Stimulated activated CD4-positive, alpha-beta T cell treated with anti-CD3 and anti-CD28 coated beads, Interleukin-15, amount 100 ng/mL, for 48 hours (primary cell): ENCODE results near the gene BDH2.
A peak's percentile ranks its signal among the peaks of the same experiment; 100 is the strongest.

Experiments used
- DNase-seq, 2 donors: peaks; one replicate each; pipeline ENCODE4 v3.0.0-alpha.2; 2020; ENCODE audit warnings: low read depth in 2 of 2

The BDH2 gene

DNA sequence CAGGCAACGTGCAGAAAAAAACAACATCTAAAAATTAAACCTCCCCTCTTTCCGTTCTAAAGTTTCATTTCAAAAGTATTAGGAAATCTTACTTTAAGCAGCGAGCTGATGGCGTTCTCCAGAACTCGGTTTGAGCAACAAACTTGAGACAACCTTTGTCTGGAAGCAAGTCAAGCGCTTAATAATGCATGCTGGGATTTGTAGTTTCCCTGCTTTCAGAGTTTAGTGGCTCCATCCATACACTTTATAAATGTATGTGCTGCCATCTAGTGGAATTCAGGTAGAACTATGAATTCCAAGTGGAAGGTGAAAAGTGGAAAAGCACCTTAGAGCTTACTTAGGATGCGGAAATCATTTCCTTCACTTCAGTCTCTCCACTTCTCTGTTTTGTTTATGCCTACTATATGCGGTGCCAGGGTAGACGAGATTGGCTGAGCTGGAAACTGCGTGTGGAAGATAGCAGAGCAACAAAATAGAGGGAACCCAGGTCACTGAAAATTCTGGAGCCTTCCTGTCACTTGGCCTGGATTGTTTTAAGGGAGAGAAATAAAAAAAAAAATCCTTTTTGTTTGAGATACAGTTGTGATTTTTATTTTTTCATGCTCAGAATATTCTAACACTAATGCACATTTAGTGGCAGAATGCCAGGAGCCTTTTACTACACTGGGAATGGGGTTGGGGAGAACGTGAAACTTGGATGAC, at the start of gene BDH2:
Gene BDH2, minus strand, starts transcription at position 144 of the 702 bp plus-strand sequence. CDS start 3,580 bp downstream, outside the sequence.
- peak; percentile 24 to 30 for DNase-seq

DNA sequence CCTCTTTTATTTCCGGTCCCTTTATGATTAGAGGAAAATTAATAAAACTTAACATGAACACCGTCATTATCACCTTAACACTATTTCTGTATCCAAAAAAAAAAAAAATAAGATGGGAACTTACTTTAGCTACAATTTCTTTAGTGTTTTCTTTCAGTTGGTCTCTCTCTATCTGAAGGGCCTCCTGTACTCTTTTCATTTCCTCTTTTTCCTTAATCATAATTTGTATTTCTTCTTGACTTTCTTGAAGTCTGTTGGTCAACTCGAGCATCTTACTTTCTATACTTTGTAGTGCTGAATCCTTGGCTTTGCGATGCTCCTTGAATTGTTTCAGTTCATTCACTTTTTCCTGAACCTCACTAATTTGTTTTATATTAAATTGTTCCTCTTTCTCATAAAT, 45.3 kb upstream of the BDH2 start:
- no peak for DNase-seq

DNA sequence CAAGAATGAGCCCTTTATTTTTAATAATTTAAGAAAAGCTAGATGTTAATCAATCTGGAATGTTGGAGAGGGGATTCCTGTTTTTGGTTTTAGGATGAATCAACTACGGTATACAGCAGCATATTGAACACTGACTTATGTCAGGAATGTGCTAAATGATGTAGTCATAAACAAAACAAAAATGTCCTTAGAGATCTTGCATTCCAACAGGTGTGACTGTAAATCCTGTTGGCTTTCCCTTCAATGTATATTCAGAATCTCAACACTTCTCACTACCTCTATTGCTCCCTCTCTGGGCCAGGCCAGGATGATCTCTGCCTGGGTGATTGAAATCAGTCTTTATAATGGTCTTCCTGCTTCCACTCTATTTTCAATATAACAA, 37.8 kb upstream of the BDH2 start:
- no peak for DNase-seq

DNA sequence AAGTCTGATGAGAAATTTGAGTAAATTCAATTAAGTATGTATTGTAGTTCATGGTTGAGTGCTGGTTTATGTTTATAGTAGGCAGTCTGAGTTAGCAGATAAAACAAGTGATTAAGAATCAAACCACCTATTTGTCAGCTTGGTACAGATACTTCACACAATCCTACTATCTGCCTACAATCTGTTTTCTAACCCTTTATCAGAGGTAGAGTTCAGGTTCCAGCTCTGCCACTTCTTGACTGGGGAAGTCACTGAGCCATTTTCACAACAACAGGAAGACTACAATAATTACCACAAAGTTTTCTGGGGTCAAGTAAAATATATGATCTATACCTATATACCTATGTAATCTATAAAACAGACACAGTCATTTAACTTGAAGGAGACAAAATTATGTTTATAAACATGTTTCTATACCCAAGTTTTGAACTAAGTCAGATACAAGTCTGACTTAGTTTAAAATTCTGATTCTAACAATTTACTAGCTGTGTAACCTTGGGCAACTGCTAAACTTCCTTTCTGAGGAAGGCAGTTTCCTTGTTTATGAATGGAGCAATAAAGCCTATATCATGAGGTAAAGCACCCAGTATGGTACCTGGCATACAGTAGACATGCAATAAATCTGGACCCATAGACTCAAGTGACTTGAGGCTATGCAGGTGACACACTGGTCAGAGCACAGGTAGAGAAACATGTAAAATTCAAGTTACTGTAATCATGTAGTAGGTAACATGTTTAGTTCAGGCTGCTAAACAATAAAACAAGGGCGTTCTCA, 37.2 kb upstream of the BDH2 start:
- DNase-seq: no peak

DNA sequence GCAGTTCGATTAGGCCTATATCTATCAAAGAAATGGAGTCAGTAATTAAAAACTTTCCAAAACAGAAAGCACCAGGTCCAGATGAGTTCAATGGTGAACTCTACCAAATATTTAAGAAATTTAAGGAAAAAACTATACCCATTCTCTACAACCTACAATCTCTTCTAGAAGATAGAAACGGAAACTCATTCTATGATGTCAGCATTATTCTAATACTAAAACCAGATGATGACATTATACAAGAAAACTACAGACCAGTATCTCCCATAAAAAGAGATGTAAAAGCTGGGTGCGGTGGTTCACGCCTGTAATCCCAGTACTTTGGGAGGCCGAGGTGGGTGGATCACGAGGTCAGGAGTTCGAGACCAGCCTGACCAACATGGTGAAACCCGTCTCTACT, 29.5 kb upstream of the BDH2 start:
- no peak for DNase-seq

DNA sequence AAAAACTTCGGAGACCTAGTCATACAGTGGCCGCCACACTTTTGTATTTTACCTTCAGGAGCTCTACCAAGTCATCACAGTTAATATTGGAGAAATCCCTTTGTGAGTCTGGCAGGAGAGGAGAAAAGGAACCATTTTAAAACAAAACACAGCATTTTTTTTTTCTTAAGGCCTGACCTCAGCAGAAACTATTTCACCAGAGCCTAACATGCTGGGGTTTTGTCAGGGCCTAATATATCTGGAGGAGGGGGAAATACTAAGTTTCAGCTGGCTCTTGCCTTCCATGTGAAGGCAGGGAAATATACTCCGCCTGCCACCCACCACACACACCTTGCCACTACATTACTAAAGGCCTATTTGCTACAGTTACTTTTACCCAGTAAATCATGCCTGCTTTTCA, 26.5 kb upstream of the BDH2 start:
- no peak for DNase-seq

DNA sequence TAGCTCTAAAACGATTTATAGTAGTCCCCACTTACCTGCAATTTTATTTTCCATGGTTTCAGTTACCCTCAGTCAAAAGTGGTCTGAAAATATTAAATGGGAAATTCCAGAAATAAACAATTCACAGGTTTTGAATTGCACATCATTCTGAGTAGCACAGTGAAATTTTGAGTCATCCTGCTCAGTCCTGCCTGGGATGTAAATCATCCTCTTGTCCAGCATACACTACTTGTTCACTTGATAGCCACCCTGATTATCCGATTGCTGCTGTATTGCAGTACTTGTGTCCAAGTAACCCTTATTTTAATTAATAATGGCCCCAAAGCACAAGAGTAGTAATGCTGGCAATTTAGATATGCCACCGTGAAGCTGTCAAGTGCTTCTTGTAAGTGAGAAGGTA, 23.5 kb upstream of the BDH2 start:
- no peak for DNase-seq

DNA sequence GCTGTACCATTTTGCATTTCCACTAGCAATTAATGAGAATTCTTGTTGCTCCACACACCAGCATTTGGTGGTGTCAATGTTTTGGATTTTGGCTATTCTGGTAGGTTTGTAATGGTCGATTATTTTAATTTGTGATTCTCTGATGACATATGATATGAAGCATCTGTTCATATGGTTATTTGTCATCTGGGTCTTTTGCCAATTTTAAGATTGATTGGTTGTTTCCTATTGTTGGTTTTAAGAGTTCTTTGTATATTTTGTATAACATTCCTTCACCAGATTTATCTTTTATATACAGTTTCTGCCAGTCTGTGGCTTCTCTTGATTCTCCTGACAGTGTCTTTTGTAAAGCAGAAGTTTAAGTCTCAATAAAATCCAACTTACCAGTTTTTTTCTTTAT, 18.5 kb upstream of the BDH2 start:
- no peak for DNase-seq

DNA sequence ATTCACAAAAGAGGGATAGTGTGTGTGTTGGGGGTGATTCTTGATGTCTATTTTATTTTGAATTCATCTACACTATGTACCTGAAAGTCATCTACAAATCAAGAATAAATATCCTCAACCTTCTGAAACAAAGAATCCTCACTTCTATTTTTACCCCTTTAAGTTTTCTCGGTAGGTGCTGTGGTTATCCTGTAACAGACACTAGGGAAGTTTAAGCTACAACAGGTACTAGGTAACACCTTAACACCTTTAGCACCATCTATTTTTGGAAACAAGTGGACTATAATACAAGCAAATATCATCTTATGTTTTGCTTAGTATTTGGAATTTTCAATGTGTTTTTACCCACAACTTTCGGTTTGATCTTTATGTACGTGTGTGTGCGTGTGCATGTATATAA, 12.0 kb upstream of the BDH2 start:
- DNase-seq: no peak

DNA sequence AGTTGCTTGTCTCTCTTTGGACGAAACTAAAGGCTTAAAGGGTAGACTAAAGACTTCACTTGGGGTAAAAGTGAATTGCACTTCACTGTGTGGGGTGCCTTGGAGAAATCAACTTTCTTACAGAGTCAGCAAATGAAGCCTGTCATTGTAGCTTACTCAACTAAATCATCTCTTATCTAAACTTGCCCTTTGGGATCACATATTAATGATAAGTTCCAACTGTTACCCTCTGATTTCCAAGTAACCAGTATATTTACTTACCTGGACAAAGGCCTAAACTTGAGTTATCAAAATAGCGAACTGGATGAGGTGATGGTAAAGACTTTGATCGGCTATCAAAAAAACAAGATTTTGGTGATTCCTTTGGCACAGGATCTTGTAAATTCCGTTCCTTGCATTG, 8.9 kb upstream of the BDH2 start:
- no peak for DNase-seq

DNA sequence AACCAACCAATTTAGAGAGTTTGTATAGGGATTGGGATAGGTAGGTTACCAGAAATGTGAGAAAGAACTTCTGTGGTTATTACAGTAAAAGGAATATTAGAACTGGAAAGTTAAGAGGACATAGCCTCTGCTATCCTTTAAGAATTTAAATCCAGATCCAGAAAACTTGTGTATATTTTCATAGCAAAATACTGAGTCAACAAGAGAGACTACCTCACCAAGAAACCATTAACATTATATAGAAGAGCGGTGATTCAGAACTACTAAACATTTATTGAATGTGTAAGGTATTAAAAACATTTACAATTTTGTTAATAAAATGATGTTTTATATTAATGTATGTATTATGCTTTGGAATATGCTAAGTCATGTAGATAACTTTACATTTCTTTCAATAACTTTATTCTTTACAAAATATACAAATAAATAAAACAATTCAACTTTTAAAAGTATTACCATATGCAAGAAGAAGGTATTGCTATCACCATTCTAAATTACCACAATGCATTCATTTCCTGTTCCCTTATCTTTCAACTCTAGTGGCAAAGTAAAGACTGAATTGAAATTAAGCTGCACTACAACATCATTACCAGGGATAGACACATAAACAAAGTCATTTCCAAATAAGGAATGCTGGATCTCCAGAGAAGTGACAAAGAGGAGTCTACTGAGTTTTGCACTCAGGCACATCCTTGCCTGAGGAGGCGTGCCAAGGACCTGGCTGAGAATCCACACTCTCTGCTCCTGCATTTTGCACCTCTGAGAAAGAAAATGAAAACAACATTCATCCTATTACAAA, 6.1 kb upstream of the BDH2 start:
- no peak for DNase-seq

DNA sequence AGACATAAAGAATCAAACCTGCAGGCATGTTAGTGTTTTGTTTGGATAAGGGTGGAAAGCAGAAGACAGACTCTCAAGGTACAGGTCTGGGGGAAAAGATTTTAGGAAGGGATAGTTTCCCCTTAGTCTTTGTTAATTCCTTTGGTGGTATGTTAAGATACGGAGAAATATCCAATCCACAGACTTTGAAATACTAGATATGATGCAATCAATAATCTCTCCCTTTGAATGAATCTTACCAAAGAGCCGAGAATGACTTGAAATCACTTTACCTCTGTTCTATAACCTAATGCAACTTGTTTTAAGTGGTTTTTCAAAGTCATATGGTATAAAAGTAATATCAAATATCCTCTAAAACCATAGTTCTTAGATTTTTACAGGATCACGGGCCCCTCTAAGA, 5.3 kb upstream of the BDH2 start:
- no peak for DNase-seq

DNA sequence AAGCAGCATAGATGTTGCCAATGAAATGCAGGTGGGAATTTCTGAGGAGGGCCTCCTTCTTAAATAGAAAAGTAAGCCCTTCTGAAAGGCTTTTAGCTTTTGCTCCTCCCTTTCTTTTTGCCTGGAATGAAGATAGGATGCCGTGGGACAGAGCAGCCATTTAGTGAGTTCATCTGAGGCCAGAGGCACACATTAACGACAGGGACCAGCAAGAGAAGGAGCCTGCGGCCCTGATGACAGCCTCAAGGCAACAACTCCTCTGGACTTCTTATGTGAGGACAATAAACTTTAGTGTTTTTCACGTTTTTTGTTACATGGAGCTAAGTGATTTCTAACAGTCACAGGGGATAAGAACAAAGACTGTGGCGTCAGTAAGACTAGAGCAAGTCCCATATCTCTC, 1.1 kb upstream of the BDH2 start:
- DNase-seq: no peak

DNA sequence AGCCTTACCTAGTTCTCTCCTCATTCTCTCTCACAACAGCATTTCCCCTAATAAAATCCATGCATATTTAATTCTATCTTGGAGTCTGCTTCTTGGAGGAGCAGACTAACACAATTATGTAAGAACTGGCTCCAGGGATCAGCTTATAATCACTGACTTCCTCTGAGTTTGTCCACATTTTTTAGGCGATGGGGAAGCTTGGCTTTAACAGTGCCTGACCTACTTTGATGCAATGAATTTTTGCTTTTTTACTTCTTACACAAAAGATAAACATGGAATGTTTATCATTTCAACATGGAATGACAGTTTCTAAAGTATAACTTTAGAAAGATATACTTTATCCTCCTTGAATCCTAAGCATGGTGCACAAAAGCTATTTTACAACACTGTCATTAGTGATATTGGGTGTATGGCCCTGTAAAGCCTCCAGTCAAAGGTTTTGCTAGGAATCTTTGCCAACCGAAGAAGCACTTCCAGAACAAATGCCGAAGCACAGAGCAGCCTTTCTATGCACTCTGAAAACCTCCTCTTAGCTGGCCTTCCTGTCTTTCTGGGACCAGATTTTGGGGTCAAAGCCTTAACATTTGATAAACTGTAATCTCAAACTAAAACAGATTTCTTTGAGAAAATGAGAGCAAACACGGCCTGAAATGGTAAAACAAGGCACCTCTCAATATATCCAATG, 736 bp downstream of the BDH2 start:
- no peak for DNase-seq

DNA sequence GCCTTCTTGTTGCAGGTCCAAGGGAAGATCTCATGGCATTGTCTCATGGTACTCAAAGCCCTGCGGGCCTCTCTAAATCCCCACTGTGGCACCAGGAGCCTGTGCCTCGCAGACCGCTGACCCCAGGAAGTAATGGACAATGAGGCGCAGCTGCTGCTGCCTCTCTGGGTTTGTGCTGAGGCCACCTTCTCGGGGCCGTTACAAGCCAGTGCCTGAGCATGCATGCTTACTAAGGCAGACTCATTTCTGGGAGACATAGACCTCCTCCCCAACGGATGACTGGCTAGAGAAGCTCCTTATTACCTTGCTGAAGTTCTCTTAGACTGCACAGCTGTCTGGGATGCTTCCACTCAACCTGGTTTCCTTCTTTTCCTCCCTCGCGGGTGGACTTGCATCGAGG, 1.3 kb downstream of the BDH2 start:
- no peak for DNase-seq

DNA sequence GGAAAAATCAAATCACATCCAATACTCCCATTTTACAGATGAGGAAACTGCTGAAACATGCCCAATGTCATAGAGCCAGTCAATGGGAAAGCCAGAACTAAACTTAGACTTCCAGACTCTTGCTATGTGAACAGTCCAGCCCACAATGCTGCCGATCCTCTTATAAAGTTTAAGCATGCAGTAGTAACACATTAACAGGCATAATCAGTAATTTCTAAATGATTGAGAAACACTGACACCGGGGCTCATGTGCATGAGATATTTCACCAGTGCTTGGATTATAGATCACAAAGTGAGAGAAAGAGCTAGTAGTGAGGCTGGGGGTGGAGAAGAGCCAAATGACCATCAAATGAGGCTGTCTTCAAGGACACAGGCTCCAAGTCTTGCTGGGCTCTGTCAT, 2.5 kb downstream of the BDH2 start:
- DNase-seq: no peak

DNA sequence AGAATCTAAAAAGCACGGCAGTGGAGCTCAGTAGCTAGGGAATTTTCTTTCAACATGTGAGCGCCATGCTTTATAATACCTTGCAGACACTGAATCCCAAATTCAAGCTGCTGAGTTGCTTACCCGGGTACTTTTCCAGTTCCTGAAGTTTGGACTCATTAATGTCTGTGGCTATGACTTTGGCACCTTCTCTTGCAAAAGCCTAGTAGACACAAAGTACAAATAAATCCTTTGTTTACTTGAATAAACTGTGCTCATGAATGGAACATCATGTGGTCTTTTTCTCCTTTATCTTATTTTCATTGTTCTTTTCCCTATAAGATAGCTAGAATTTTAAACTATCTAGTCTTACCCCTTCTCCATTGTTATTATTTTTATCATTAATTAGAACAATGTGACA, 4.6 kb downstream of the BDH2 start:
- no peak for DNase-seq

DNA sequence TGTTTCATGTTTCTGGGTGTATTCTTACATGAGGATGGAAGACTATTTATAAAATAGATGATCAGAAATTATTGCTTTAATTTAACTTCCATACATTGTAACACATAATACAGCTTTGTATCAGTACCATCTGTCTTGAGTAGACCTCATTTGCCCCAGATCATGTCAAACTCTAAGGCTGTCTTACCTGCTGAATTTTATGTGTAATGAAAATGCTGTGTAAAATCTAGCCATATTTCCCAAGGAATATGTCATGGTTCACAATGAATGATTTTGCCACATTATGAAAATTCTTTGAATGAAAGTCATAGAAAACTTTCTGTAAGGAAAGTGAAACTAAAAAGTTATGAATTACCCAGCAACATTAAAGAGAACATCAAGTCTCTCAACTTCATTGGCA, 7.4 kb downstream of the BDH2 start:
- DNase-seq: no peak

DNA sequence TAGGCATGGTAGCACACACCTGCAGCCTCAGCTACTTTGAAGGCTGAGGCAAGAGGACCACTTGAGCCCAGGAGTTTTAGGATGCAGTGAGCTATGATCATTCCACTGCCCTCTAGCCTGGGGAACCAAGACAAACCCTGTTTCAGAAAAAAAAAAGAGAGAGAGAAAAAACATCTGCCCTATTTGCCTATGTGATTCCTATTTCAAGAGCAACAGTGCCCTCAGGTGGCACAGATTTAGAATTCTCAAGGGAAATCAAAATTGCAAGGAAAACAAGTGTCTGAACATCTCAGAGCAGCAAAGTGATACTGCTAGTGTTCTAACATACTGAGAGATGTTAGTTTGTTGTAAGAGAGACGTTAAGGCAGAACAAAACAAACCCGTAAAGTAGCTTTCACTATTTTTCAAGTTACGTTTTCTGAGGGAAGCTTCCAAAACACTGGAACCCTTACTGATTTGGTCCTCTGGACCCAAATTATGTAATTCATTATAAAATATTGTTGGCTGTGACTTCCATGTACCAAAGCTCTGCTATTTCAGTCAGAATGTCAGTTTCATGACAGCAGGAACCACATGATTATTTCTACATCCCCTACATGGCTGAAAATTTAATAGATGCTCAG, 7.9 kb downstream of the BDH2 start:
- peak in 1 of 2 donors; percentile 33 for DNase-seq

DNA sequence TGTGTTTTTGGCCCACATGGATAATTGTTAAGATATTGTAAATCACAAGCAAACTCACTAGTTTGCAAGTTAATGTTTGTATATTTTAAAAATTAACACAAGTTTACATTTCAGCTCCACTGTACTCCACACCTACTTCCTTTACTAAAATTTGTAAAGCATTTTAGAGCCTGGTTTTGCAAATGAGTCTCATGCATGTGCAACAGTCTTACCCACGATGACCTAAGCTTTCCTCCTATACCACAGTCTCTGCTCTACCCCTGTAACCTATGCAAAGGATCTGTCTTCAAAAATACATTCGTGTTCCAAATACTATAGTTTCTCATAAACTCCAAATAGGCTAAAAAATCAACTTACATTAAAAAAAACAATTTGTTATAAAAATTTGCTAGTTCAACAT, 10.2 kb downstream of the BDH2 start:
- DNase-seq: no peak

DNA sequence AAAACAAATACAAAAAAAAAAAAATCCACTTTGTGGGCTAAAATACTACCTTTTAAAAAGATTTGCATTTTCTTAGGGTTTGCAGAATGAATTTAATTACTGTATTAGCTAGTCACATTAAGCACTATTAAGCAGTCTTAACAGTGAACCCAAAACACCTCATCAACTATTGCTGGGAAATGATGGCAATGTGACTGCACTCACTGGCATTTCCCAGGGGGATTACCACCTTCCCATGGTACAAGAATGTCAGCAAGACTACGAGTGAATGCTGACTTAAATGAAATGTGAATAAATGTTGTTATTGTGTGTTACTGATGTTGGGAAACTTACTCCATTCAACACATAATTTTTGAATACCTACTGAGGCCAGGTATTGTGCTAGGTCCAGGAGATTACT, 13.1 kb downstream of the BDH2 start:
- DNase-seq: no peak
